OCI-LY1 (cell line): ENCODE measurements around the gene AUH.

Experiments
- H2AFZ ChIP-seq: fragments of 200-600 bp; sonication (generic), shearing (Covaris generic); 2 replicates; pipeline ENCODE4 v1.6.0; 2014; ENCODE audit warnings: antibody characterized with exemption, mild to moderate bottlenecking, low read length
- H3F3A ChIP-seq: fragments of 200-600 bp; sonication (generic), shearing (Covaris generic); 2 replicates; pipeline ENCODE4 v1.6.0; 2014; ENCODE audit warnings: mild to moderate bottlenecking, antibody characterized with exemption, low read length, moderate library complexity; ENCODE audit not compliant: insufficient read depth
- H3K27ac ChIP-seq: fragments of 200-600 bp; sonication (generic); 2 replicates; pipeline ENCODE4 v1.5.1; 2014; ENCODE audit warnings: low read length, mixed run types, mild to moderate bottlenecking, low read depth; ENCODE audit not compliant: poor library complexity, severe bottlenecking
- H3K27me3 ChIP-seq: fragments of 200-600 bp; sonication (generic); 2 replicates; pipeline ENCODE4 v1.6.0; 2014; ENCODE audit warnings: antibody characterized with exemption, mild to moderate bottlenecking, low read length, moderate library complexity; ENCODE audit not compliant: insufficient read depth
- H3K36me3 ChIP-seq: fragments of 200-600 bp; sonication (generic); 2 replicates; pipeline ENCODE4 v1.6.1; 2014; ENCODE audit warnings: mild to moderate bottlenecking, antibody characterized with exemption, low read length, moderate library complexity, mixed read lengths; ENCODE audit not compliant: insufficient read depth
- H3K4me1 ChIP-seq: fragments of 200-600 bp; sonication (generic); 2 replicates; pipeline ENCODE4 v1.5.1; 2014; ENCODE audit warnings: mild to moderate bottlenecking, low read length, moderate library complexity; ENCODE audit not compliant: insufficient read depth, severe bottlenecking
- H3K4me2 ChIP-seq: fragments of 200-600 bp; sonication (generic), shearing (Covaris generic); 2 replicates; pipeline ENCODE4 v1.6.1; 2014; ENCODE audit warnings: low read length
- H3K4me3 ChIP-seq: fragments of 200-600 bp; sonication (generic); 2 replicates; pipeline ENCODE4 v1.5.1; 2014; ENCODE audit warnings: low read length, low read depth, mild to moderate bottlenecking, mixed read lengths; ENCODE audit not compliant: poor library complexity, severe bottlenecking
- H3K79me2 ChIP-seq: fragments of 200-600 bp; shearing (Covaris generic); 2 replicates; pipeline ENCODE4 v1.6.1; 2016; ENCODE audit warnings: mixed run types, low read length, mixed read lengths; ENCODE audit not compliant: insufficient read depth
- H3K9ac ChIP-seq: fragments of 200-600 bp; sonication (generic), shearing (Covaris generic); 2 replicates; pipeline ENCODE4 v1.6.1; 2014; ENCODE audit warnings: mild to moderate bottlenecking, low read length, mixed read lengths
- H3K9me2 ChIP-seq: fragments of 200-600 bp; sonication (generic), shearing (Covaris generic); 2 replicates; pipeline ENCODE4 v1.6.1; 2014; ENCODE audit warnings: low read depth, mild to moderate bottlenecking, low read length, mixed read lengths
- H3K9me3 ChIP-seq: fragments of 200-600 bp; shearing (Covaris generic); 2 replicates; pipeline ENCODE4 v1.6.1; 2014; ENCODE audit warnings: low read length, mixed read lengths
- H4K20me1 ChIP-seq: fragments of 200-600 bp; sonication (generic), shearing (Covaris generic); 2 replicates; pipeline ENCODE4 v1.6.0; 2016; ENCODE audit warnings: mild to moderate bottlenecking, low read length; ENCODE audit not compliant: insufficient read depth
- CTCF ChIP-seq: fragments of 200-600 bp; sonication (generic), shearing (Covaris generic); IDR thresholded peaks from 2 replicates; pipeline ENCODE4 v1.5.1; 2017; ENCODE audit warnings: mild to moderate bottlenecking, antibody characterized with exemption, low read length, moderate library complexity, mixed read lengths
- EZH2 ChIP-seq: fragments of 200-600 bp; sonication (generic), shearing (Covaris generic); IDR thresholded peaks from 2 replicates; pipeline ENCODE4 v1.8.0; 2017; ENCODE audit warnings: borderline replicate concordance, mixed run types, mild to moderate bottlenecking, antibody characterized with exemption, low read length, moderate library complexity, mixed read lengths

The AUH gene

GRCh38 chr9:91285729-91286353 lies 75.9 kb downstream of the AUH start:
- Histone ChIP-seq H3K9ac (no peak overlapping the region), H3K79me2 (no peaks in the 10 kb centered on the region), H3K27ac (no peak overlapping the region), H2AFZ (no peak overlapping the region), H3F3A (no peaks in the 10 kb centered on the region), H3K9me2 (no peaks in the 10 kb centered on the region), H3K9me3 (no peaks in the 10 kb centered on the region), H3K4me1 (no peaks in the 10 kb centered on the region), H3K36me3 (no peaks in the 10 kb centered on the region), H3K4me2 (no peak overlapping the region), H4K20me1 (no peaks in the 10 kb centered on the region), H3K27me3 (no peaks in the 10 kb centered on the region), H3K4me3 (no peak overlapping the region)
- TF ChIP-seq EZH2 (no peak), CTCF (no peak)

- TF ChIP-seq EZH2 (no peak), CTCF (no peak)
- H3K9me2 ChIP-seq: no peaks in the 10 kb centered on the region
- no peak overlapping the region for H2AFZ ChIP-seq
- H3F3A ChIP-seq: no peaks in the 10 kb centered on the region
- H3K4me3 ChIP-seq: no peak overlapping the region
- H3K27ac ChIP-seq: no peak overlapping the region
- no peaks in the 10 kb centered on the region for H3K79me2 ChIP-seq
- H3K4me2 ChIP-seq: no peak overlapping the region
- H3K9ac ChIP-seq: no peak overlapping the region
- no peaks in the 10 kb centered on the region for H3K4me1 ChIP-seq
- H3K9me3 ChIP-seq: no peaks in the 10 kb centered on the region
- H4K20me1 ChIP-seq: no peaks in the 10 kb centered on the region
- H3K27me3 ChIP-seq: no peaks in the 10 kb centered on the region
- H3K36me3 ChIP-seq: no peaks in the 10 kb centered on the region
Observed at GRCh38 chr9:91282292-91282691, 79.4 kb downstream of the AUH start.

GRCh38 chr9:91279296-91280204 lies 82.2 kb downstream of the AUH start:
- no peak overlapping the region for H3K27ac ChIP-seq
- no peak overlapping the region for H3K9ac ChIP-seq
- H3K36me3 ChIP-seq: no peaks in the 10 kb centered on the region
- TF ChIP-seq CTCF: no peak
- no peak for TF ChIP-seq EZH2
- no peaks in the 10 kb centered on the region for H4K20me1 ChIP-seq
- H3K79me2 ChIP-seq: no peaks in the 10 kb centered on the region
- H3K4me1 ChIP-seq: no peaks in the 10 kb centered on the region
- no peak overlapping the region for H3K4me2 ChIP-seq
- H3K27me3 ChIP-seq: no peaks in the 10 kb centered on the region
- H2AFZ ChIP-seq: no peak overlapping the region
- no peak overlapping the region for H3K4me3 ChIP-seq
- no peaks in the 10 kb centered on the region for H3K9me3 ChIP-seq
- no peaks in the 10 kb centered on the region for H3F3A ChIP-seq
- no peaks in the 10 kb centered on the region for H3K9me2 ChIP-seq
